Upper lobe of left lung (tissue), 4 donors: ENCODE measurements around the gene GRHL3.

Experiments
- EP300 ChIP-seq, 4 donors: sonication (generic); formaldehyde crosslinking; IDR thresholded peaks; one replicate each; pipeline ENCODE4 v1.5.1; 2017; ENCODE audit warnings: antibody characterized with exemption in 4 of 4, control low read depth in 2 of 4
- POLR2A ChIP-seq, 4 donors: fragments of 450-650 bp; IDR thresholded peaks; one replicate each; pipeline ENCODE4 v1.5.1; 2016 to 2017; ENCODE audit warnings: antibody characterized with exemption in 4 of 4, mild to moderate bottlenecking in 2 of 4
- POLR2AphosphoS5 ChIP-seq, 2 donors: sonication (generic); formaldehyde crosslinking; IDR thresholded peaks; one replicate each; pipeline ENCODE4 v1.5.1; 2017; ENCODE audit warnings: antibody characterized with exemption in 2 of 2
- TF ChIP-seq, protein P1 (sequence below), 6 experiments: fragments of 450-650 bp in 4 of 6; fragments of 200-600 bp in 2 of 6; sonication (generic) in 2 of 6; IDR thresholded peaks; one replicate each; pipeline ENCODE4 v1.5.1; 2016 to 2019; ENCODE audit warnings: antibody characterized with exemption in 6 of 6

DNA sequence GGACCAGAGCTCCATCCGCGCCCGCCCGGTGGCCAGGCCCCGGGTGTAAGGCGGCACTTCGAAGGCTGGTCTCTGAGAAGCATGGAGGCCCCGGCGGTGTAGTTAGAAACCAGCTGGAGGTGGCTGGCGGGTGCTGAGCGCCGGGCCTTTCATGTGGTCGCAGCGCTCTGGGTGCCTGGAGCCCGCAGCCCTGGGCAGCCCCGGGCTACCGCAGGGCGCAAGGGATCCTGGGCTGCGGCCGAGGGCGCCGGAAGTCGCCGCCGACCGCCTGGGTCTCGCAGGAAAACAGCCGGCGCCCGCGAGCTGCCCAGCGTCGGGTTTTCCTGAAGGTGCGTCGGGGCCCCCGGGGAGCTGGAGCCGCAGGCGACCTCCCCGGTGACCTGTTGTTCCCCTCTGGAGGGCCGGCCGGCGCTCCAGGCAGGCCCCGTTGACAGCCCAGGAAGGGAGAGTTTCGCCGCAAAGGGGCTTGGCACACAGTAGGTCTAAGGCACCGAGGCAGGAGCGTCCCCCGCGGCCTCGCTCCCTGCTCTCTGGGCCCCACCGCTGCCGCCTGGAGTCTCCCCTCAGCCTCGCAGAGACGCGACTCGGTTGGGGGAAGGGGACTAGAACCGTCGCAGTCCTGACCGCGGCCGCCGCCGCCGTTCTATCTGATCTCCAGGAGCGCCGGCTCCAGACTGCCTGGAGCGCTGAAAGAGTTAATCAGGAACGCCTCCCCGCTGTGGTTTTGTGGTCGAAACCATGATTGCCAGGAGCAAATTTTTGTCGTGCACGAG is 2.7 kb downstream of the GRHL3 start:
- TF ChIP-seq POLR2A (IDR thresholded peaks at IDR 0.05) (peak in 1 of 4 donors; percentile 35), EP300 (IDR thresholded peaks at IDR 0.05) (no peak), POLR2AphosphoS5 (IDR thresholded peaks at IDR 0.05) (no peak)
- TF ChIP-seq, protein P1, sequence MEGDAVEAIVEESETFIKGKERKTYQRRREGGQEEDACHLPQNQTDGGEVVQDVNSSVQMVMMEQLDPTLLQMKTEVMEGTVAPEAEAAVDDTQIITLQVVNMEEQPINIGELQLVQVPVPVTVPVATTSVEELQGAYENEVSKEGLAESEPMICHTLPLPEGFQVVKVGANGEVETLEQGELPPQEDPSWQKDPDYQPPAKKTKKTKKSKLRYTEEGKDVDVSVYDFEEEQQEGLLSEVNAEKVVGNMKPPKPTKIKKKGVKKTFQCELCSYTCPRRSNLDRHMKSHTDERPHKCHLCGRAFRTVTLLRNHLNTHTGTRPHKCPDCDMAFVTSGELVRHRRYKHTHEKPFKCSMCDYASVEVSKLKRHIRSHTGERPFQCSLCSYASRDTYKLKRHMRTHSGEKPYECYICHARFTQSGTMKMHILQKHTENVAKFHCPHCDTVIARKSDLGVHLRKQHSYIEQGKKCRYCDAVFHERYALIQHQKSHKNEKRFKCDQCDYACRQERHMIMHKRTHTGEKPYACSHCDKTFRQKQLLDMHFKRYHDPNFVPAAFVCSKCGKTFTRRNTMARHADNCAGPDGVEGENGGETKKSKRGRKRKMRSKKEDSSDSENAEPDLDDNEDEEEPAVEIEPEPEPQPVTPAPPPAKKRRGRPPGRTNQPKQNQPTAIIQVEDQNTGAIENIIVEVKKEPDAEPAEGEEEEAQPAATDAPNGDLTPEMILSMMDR (IDR thresholded peaks at IDR 0.05): peak in 1 of 6 experiments; percentile 8
